SK-N-SH (cell line): ENCODE data around the gene B3GALNT1.

Experiments
- EZH2phosphoT487 ChIP-seq: fragments of 200-600 bp; sonication (generic); IDR thresholded peaks from 2 replicates; pipeline ENCODE4 v1.6.1; 2017; ENCODE audit warnings: low read depth, mixed run types, mild to moderate bottlenecking, antibody characterized with exemption, moderate library complexity, borderline replicate concordance
- YY1 ChIP-seq: IDR thresholded peaks from 2 replicates; pipeline ENCODE4 v1.4.0; 2012; ENCODE audit warnings: low read depth, mild to moderate bottlenecking
- TF ChIP-seq, protein P1 (sequence below): fragments of 200-600 bp; sonication (generic); IDR thresholded peaks from 2 replicates; pipeline ENCODE4 v1.6.1; 2017; ENCODE audit warnings: antibody characterized with exemption, mild to moderate bottlenecking, moderate library complexity
- TF ChIP-seq, protein P2 (sequence below): IDR thresholded peaks from 2 replicates; pipeline ENCODE4 v1.4.0; 2012; ENCODE audit warnings: low read depth, borderline replicate concordance

DNA sequence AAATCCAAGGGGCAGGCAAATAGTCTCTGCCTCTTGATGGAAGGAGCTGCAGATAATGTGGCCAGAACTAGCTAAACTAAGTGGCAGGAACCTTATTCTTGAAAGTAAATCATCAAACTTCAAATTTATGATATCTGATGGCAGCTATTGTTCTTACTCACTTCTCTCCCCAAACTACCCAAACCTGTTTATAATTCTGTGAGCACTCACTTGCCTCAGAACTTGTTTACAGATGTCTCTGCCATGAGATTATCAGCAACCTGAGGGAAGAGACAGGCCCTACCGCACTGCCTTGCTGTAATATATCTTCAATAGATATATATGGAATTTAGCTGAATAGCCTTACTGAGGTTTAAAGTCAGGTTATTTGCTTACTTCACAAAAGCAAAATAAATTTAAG, 2.2 kb upstream of the B3GALNT1 start:
- TF ChIP-seq, protein P1, sequence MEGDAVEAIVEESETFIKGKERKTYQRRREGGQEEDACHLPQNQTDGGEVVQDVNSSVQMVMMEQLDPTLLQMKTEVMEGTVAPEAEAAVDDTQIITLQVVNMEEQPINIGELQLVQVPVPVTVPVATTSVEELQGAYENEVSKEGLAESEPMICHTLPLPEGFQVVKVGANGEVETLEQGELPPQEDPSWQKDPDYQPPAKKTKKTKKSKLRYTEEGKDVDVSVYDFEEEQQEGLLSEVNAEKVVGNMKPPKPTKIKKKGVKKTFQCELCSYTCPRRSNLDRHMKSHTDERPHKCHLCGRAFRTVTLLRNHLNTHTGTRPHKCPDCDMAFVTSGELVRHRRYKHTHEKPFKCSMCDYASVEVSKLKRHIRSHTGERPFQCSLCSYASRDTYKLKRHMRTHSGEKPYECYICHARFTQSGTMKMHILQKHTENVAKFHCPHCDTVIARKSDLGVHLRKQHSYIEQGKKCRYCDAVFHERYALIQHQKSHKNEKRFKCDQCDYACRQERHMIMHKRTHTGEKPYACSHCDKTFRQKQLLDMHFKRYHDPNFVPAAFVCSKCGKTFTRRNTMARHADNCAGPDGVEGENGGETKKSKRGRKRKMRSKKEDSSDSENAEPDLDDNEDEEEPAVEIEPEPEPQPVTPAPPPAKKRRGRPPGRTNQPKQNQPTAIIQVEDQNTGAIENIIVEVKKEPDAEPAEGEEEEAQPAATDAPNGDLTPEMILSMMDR, result no peak
- TF ChIP-seq, protein P2, sequence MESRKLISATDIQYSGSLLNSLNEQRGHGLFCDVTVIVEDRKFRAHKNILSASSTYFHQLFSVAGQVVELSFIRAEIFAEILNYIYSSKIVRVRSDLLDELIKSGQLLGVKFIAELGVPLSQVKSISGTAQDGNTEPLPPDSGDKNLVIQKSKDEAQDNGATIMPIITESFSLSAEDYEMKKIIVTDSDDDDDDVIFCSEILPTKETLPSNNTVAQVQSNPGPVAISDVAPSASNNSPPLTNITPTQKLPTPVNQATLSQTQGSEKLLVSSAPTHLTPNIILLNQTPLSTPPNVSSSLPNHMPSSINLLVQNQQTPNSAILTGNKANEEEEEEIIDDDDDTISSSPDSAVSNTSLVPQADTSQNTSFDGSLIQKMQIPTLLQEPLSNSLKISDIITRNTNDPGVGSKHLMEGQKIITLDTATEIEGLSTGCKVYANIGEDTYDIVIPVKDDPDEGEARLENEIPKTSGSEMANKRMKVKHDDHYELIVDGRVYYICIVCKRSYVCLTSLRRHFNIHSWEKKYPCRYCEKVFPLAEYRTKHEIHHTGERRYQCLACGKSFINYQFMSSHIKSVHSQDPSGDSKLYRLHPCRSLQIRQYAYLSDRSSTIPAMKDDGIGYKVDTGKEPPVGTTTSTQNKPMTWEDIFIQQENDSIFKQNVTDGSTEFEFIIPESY, result no peak
- TF ChIP-seq EZH2phosphoT487 (no peak), YY1 (no peak)
